ENCODE measurements around the gene APBA1.

- TF ChIP-seq REST (IDR thresholded peaks at IDR 0.05; ENCODE audit: insufficient read depth in 1 of 2, low read depth in 2 of 2, low read length in 1 of 2) (no peak), CTCF (IDR thresholded peaks at IDR 0.05) (no peak), POLR2AphosphoS5 (IDR thresholded peaks at IDR 0.05; ENCODE audit: low read depth, low read length) (no peak), TCF7L2 (IDR thresholded peaks at IDR 0.05; ENCODE audit: low read depth, low read length) (no peak), SIN3A (IDR thresholded peaks at IDR 0.05; ENCODE audit: borderline replicate concordance, insufficient read depth, low read depth, low read length) (no peak)
Measured at GRCh38 chr9:69433968-69434367, 238.2 kb downstream of the APBA1 start.
